CD4-positive, alpha-beta T cell treated with Interleukin-17A for 4 hours (primary cell): ENCODE measurements around the gene COMMD1.
"Not testable (repeated sequence)": the region's sequence is repeated elsewhere in the genome, so short reads cannot be mapped to it uniquely, and the experiment has no call there.

Source experiments
- DNase-seq: peaks from one replicate; pipeline ENCODE4 v3.0.0-alpha.2; 2020; ENCODE audit warnings: mixed read lengths

Gene COMMD1

GRCh38 chr2:61966087-61966727, 60.7 kb downstream of the COMMD1 start:
- no peak for DNase-seq

- DNase-seq = no peak
Observed at GRCh38 chr2:61967262-61967661, 61.8 kb downstream of the COMMD1 start.

GRCh38 chr2:61969376-61969775, 63.9 kb downstream of the COMMD1 start:
- DNase-seq = no peak

GRCh38 chr2:61970807-61971556, 65.5 kb downstream of the COMMD1 start:
- no peak for DNase-seq

GRCh38 chr2:61978522-61978921, 73.0 kb downstream of the COMMD1 start:
- DNase-seq = no peak

- DNase-seq = no peak
Observed at GRCh38 chr2:61980758-61981157, 75.3 kb downstream of the COMMD1 start.

GRCh38 chr2:61984682-61985081, 79.2 kb downstream of the COMMD1 start:
- DNase-seq = no peak

GRCh38 chr2:61988462-61989366, 83.2 kb downstream of the COMMD1 start:
- DNase-seq = no peak

- DNase-seq = peak; percentile 18
Observed at GRCh38 chr2:61993422-61994024, 88.0 kb downstream of the COMMD1 start.

GRCh38 chr2:61994531-61994930, 89.1 kb downstream of the COMMD1 start:
- no peak for DNase-seq

- no peak for DNase-seq
Observed at GRCh38 chr2:61995065-61995464, 89.6 kb downstream of the COMMD1 start.

GRCh38 chr2:61995515-61995914, 90.0 kb downstream of the COMMD1 start:
- DNase-seq = no peak

GRCh38 chr2:61998426-61998825, 93.0 kb downstream of the COMMD1 start:
- no peak for DNase-seq

GRCh38 chr2:62000538-62000937, 95.1 kb downstream of the COMMD1 start:
- no peak for DNase-seq

- DNase-seq = no peak
Observed at GRCh38 chr2:62001431-62001830, 96.0 kb downstream of the COMMD1 start.

- DNase-seq = not testable (repeated sequence)
Observed at GRCh38 chr2:62004428-62004827, 99.0 kb downstream of the COMMD1 start.

- no peak for DNase-seq
Observed at GRCh38 chr2:62007555-62007954, 102.1 kb downstream of the COMMD1 start.

GRCh38 chr2:62010632-62011256, 105.3 kb downstream of the COMMD1 start:
- no peak for DNase-seq

GRCh38 chr2:62013641-62014040, 108.2 kb downstream of the COMMD1 start:
- DNase-seq = no peak

GRCh38 chr2:62014102-62014501, 108.6 kb downstream of the COMMD1 start:
- no peak for DNase-seq

GRCh38 chr2:62016957-62017356, 111.5 kb downstream of the COMMD1 start:
- no peak for DNase-seq

- DNase-seq = no peak
Observed at GRCh38 chr2:62029910-62030309, 124.4 kb downstream of the COMMD1 start.

- DNase-seq = no peak
Observed at GRCh38 chr2:62030902-62031301, 125.4 kb downstream of the COMMD1 start.
